Transverse colon (tissue), 3 donors: ENCODE data around the gene CDYL.

Experiments used
- EP300 ChIP-seq: sonication (generic); formaldehyde crosslinking; IDR thresholded peaks from one replicate; pipeline ENCODE4 v1.6.1; 2017; ENCODE audit warnings: antibody characterized with exemption, low read depth
- TF ChIP-seq, protein P1 (sequence below), 5 experiments: fragments of 200-600 bp in 3 of 5; fragments of 450-650 bp in 2 of 5; sonication (generic) in 3 of 5; IDR thresholded peaks; 1 replicate in 2 of 5; 2 replicates in 3 of 5; pipeline ENCODE4 v1.5.1; 2016 to 2017; ENCODE audit warnings: antibody characterized with exemption in 5 of 5, inconsistent platforms in 3 of 5, mild to moderate bottlenecking in 2 of 5, moderate library complexity in 1 of 5

- TF ChIP-seq EP300: no peak
- TF ChIP-seq, protein P1, sequence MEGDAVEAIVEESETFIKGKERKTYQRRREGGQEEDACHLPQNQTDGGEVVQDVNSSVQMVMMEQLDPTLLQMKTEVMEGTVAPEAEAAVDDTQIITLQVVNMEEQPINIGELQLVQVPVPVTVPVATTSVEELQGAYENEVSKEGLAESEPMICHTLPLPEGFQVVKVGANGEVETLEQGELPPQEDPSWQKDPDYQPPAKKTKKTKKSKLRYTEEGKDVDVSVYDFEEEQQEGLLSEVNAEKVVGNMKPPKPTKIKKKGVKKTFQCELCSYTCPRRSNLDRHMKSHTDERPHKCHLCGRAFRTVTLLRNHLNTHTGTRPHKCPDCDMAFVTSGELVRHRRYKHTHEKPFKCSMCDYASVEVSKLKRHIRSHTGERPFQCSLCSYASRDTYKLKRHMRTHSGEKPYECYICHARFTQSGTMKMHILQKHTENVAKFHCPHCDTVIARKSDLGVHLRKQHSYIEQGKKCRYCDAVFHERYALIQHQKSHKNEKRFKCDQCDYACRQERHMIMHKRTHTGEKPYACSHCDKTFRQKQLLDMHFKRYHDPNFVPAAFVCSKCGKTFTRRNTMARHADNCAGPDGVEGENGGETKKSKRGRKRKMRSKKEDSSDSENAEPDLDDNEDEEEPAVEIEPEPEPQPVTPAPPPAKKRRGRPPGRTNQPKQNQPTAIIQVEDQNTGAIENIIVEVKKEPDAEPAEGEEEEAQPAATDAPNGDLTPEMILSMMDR (IDR thresholded peaks at IDR 0.05): no peak
Measured at GRCh38 chr6:4920914-4921410, 144.8 kb downstream of the CDYL start.
